IMR-90 (cell line): Measurements from ENCODE around the gene KAT6B. TPM values are rescaled to one million over a fixed set of nuclear protein-coding genes. Genes with fewer than 3 reads are reported as not detected.

Source experiments
- ATAC-seq: fragments of 200-7000 bp; cut with Tn5 transposase; 2 replicates; pipeline ENCODE4 v1.9.1; 2020; ENCODE audit warnings: low read depth, mild to moderate bottlenecking, moderate library complexity
- BruUV-seq: library from RNA; stranded (reverse); fragments of 400-500 nt; replicated peaks from 2 replicates; lab custom pipeline; 2021; lab: Mats Ljungman, UMichigan
- CTCF ChIA-PET: fragments of 300-600 bp; formaldehyde crosslinking; extraction: SDS; loops from one replicate; lab custom pipeline; 2021; ENCODE audit warnings: antibody characterized with exemption; lab: Yijun Ruan, JAX
- POLR2A ChIA-PET: fragments of 300-600 bp; sonication (Branson Sonifier 250); formaldehyde crosslinking; loops from one replicate; lab custom pipeline; 2022; ENCODE audit warnings: antibody characterized with exemption; ENCODE audit not compliant: unreplicated experiment; lab: Charles Lee
- DNase-seq: peaks from one replicate; pipeline ENCODE4 v3.0.0; 2013
- H2AFZ ChIP-seq: replicated peaks from 2 replicates; pipeline ENCODE3; 2013; ENCODE audit warnings: low read length, mild to moderate bottlenecking; ENCODE audit not compliant: poor library complexity
- H2AK5ac ChIP-seq: 2 replicates; pipeline ENCODE4 v1.6.1; 2013; ENCODE audit warnings: low read depth, low read length, inconsistent platforms
- H2AK9ac ChIP-seq: replicated peaks from 2 replicates; pipeline ENCODE3; 2013; ENCODE audit warnings: mild to moderate bottlenecking, low read depth, low read length, moderate library complexity; ENCODE audit not compliant: poor library complexity
- H2BK120ac ChIP-seq: 2 replicates; pipeline ENCODE4 v1.6.1; 2013; ENCODE audit warnings: low read depth, low read length, inconsistent platforms
- H2BK15ac ChIP-seq: 3 replicates; pipeline ENCODE4 v1.6.1; 2013; ENCODE audit warnings: low read depth, low read length, inconsistent platforms
- H2BK20ac ChIP-seq: 2 replicates; pipeline ENCODE4 v1.6.1; 2013; ENCODE audit warnings: low read depth, mild to moderate bottlenecking, inconsistent platforms, low read length, moderate library complexity
- H2BK5ac ChIP-seq: 2 replicates; pipeline ENCODE4 v1.6.1; 2013; ENCODE audit warnings: mild to moderate bottlenecking, low read depth, low read length, inconsistent platforms; ENCODE audit not compliant: poor library complexity, severe bottlenecking
- H3K14ac ChIP-seq: replicated peaks from 2 replicates; pipeline ENCODE4 v1.6.1; 2013; ENCODE audit warnings: low read depth, low read length, inconsistent platforms
- H3K18ac ChIP-seq: 2 replicates; pipeline ENCODE4 v1.6.1; 2013; ENCODE audit warnings: low read depth, low read length, control low read depth
- H3K23ac ChIP-seq: 2 replicates; pipeline ENCODE4 v1.6.1; 2013; ENCODE audit warnings: low read depth, low read length, inconsistent platforms
- H3K27ac ChIP-seq: 2 replicates; pipeline ENCODE4 v1.5.1; 2013; ENCODE audit warnings: mild to moderate bottlenecking, control low read depth, low read length; ENCODE audit not compliant: insufficient read depth
- H3K27me3 ChIP-seq: 2 replicates; pipeline ENCODE4 v1.6.1; 2013; ENCODE audit warnings: low read length; ENCODE audit not compliant: control insufficient read depth, insufficient read depth
- H3K36me3 ChIP-seq: 2 replicates; pipeline ENCODE4 v1.6.1; 2013; ENCODE audit warnings: low read length, mixed read lengths; ENCODE audit not compliant: control insufficient read depth, insufficient read depth
- H3K4ac ChIP-seq: 2 replicates; pipeline ENCODE4 v1.6.1; 2013; ENCODE audit warnings: low read depth, low read length, inconsistent platforms
- H3K4me1 ChIP-seq: 2 replicates; pipeline ENCODE4 v1.6.1; 2013; ENCODE audit warnings: low read length, mixed read lengths; ENCODE audit not compliant: control insufficient read depth, insufficient read depth
- H3K4me2 ChIP-seq: 2 replicates; pipeline ENCODE4 v1.6.1; 2013; ENCODE audit warnings: low read depth, mild to moderate bottlenecking, control low read depth, low read length, moderate library complexity
- H3K4me3 ChIP-seq: 2 replicates; pipeline ENCODE4 v1.5.1; 2013; ENCODE audit warnings: low read depth, mild to moderate bottlenecking, control low read depth, low read length, moderate library complexity; ENCODE audit not compliant: insufficient read depth
- H3K56ac ChIP-seq: 2 replicates; pipeline ENCODE4 v1.6.1; 2013; ENCODE audit warnings: low read length, inconsistent platforms; ENCODE audit not compliant: insufficient read depth; ENCODE audit errors: extremely low read depth
- H3K79me1 ChIP-seq, 2 experiments: 2 replicates each; pipeline ENCODE4 v1.6.1; 2013; ENCODE audit warnings: low read length in 2 of 2, inconsistent platforms in 1 of 2, low read depth in 1 of 2
- H3K9ac ChIP-seq: 2 replicates; pipeline ENCODE4 v1.6.1; 2013; ENCODE audit warnings: low read depth, low read length, control low read depth
- H3K9me1 ChIP-seq: 2 replicates; pipeline ENCODE4 v1.6.1; 2013; ENCODE audit warnings: low read length, inconsistent platforms; ENCODE audit not compliant: insufficient read depth
- H3K9me3 ChIP-seq: 2 replicates; pipeline ENCODE4 v1.6.1; 2013; ENCODE audit warnings: low read length; ENCODE audit not compliant: control insufficient read depth, insufficient read depth
- H4K20me1 ChIP-seq: 2 replicates; pipeline ENCODE4 v1.6.1; 2013; ENCODE audit warnings: low read length, inconsistent platforms; ENCODE audit not compliant: insufficient read depth
- H4K5ac ChIP-seq: 2 replicates; pipeline ENCODE4 v1.6.1; 2013; ENCODE audit warnings: mild to moderate bottlenecking, low read depth, low read length, control low read depth
- H4K8ac ChIP-seq, 2 experiments: 2 replicates each; pipeline ENCODE4 v1.6.1; 2013; ENCODE audit warnings: low read depth in 2 of 2, low read length in 2 of 2, control low read depth in 1 of 2, inconsistent platforms in 1 of 2
- H4K91ac ChIP-seq: 2 replicates; pipeline ENCODE4 v1.6.1; 2013; ENCODE audit warnings: low read depth, low read length, inconsistent platforms; ENCODE audit not compliant: insufficient read depth
- WGBS, 2 experiments: methylation state at CpG; one replicate each; pipeline versions ENCODE4 v1.1.5 to v1.1.7; 2013; ENCODE audit warnings: missing lambda C conversion rate in 2 of 2; ENCODE audit not compliant: insufficient read length in 1 of 2; ENCODE audit errors: extremely low coverage in 2 of 2; 5-methylcytosine and 5-hydroxymethylcytosine counted together
- dilution Hi-C: fragments of 300-500 bp; cut with HindIII; formaldehyde crosslinking; loops from one replicate; pipeline ENCODE4 v1.14.3; 2018; ENCODE audit warnings: low sequenced_read_pairs; ENCODE audit not compliant: unreplicated experiment
- in situ Hi-C: fragments of 300-500 bp; cut with MboI; formaldehyde crosslinking; loops from 3 replicates; pipeline ENCODE4 v1.14.3; 2019; ENCODE audit warnings: low sequenced_read_pairs, inconsistent platforms, mixed read lengths
- intact Hi-C: fragments of 100-400 bp; cut with micrococcal nuclease; formaldehyde crosslinking; loops from 2 replicates; pipeline ENCODE4 v1.10.0; 2022
- polyA plus RNA-seq, 3 experiments: library from polyadenylated mRNA; depleted of rRNA; stranded (reverse); fragments of >200 nt; gene quantifications; 2 replicates each; pipeline ENCODE4 v1.2.3, GENCODE V29; 2012; ENCODE audit warnings: low replicate concordance in 1 of 3
- total RNA-seq: library from RNA; depleted of rRNA; stranded (reverse); fragments of >200 nt; gene quantifications from 2 replicates; pipeline ENCODE4 v1.2.3, GENCODE V29; 2012
- TF ChIP-seq, protein P1 (sequence below): conservative IDR thresholded peaks from 2 replicates; pipeline ENCODE4 v1.5.1; 2012; ENCODE audit warnings: mild to moderate bottlenecking, low read depth, low read length, improper control_type of control experiment

KAT6B gene
- total and polyA plus RNA-seq, 2 of the 4 experiments (the other 2 are of a cell fraction) = 8.8 to 28.1 TPM

DNA sequence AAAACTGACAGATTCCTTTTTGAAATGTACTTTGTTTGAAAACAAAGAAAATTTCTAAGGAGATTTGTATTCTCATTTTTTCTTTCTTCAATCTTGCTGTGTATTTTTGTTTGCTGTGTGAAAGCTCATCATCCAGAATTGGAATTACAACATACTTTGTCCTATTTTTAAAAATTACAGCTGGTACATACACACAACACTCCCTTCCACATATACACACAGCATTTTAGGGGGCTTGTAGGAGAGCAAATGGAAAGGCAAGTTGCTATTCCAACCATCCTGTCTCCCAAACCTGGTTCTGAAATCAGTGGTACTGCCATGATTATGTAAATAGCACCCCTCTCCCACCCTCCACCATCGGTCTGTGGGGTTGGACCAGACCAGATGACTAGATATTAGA, 184.0 kb downstream of the KAT6B start:
- Histone ChIP-seq H2BK20ac (no peak overlapping the region), H2BK5ac (no peak overlapping the region), H4K20me1 (no peaks in the 10 kb centered on the region), H3K56ac (no peak overlapping the region), H2AFZ (no peak overlapping the region), H3K23ac (no peak overlapping the region), H3K79me1 (peaks cover 5 to 28% of the 10 kb centered on the region in 2 experiments; a peak in 3 of 4 replicates), H3K18ac (no peak overlapping the region), H2BK120ac (no peak overlapping the region), H3K4me1 (peaks cover 2% of the 10 kb centered on the region; the same call in 1 of the 2 replicates), H3K4me2 (no peak overlapping the region), H3K4ac (no peak overlapping the region), H4K8ac (no peak overlapping the region), H4K5ac (no peak overlapping the region), H2BK15ac (no peak overlapping the region), H2AK9ac (no peak overlapping the region), H3K9me1 (peaks cover 7% of the 10 kb centered on the region; the same call in 1 of the 2 replicates), H3K4me3 (no peak overlapping the region), H3K27ac (no peak overlapping the region), H3K9ac (no peak overlapping the region), H2AK5ac (peak overlapping the region; percentile 40; the same call in 1 of the 2 replicates), H3K36me3 (peaks cover 18% of the 10 kb centered on the region; the same call in 1 of the 2 replicates), H4K91ac (no peak overlapping the region), H3K14ac (no peak overlapping the region), H3K9me3 (no peaks in the 10 kb centered on the region), H3K27me3 (no peaks in the 10 kb centered on the region)
- intact Hi-C loops = no loop called here
- dilution Hi-C loops = no loop called here
- CTCF ChIA-PET = interaction anchor here (0.6 kb wide), 1 partner anchor 86 kb away, joined by 3 read pairs; no protein-coding TSS in a partner anchor
- no TSS peak for BruUV-seq
- TF ChIP-seq, protein P1, sequence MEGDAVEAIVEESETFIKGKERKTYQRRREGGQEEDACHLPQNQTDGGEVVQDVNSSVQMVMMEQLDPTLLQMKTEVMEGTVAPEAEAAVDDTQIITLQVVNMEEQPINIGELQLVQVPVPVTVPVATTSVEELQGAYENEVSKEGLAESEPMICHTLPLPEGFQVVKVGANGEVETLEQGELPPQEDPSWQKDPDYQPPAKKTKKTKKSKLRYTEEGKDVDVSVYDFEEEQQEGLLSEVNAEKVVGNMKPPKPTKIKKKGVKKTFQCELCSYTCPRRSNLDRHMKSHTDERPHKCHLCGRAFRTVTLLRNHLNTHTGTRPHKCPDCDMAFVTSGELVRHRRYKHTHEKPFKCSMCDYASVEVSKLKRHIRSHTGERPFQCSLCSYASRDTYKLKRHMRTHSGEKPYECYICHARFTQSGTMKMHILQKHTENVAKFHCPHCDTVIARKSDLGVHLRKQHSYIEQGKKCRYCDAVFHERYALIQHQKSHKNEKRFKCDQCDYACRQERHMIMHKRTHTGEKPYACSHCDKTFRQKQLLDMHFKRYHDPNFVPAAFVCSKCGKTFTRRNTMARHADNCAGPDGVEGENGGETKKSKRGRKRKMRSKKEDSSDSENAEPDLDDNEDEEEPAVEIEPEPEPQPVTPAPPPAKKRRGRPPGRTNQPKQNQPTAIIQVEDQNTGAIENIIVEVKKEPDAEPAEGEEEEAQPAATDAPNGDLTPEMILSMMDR = no peak
- DNase-seq = no peak
- no peak for ATAC-seq
- POLR2A ChIA-PET = no interaction called here
- no CpG with 5 or more reads among the region's 1 CpG for WGBS, 2 experiments
- in situ Hi-C loops = no loop called here
